Measurements from ENCODE around the gene TIMELESS.
A peak's percentile ranks its signal among the peaks of the same experiment; 100 is the strongest.
"Not testable (repeated sequence)": the region's sequence is repeated elsewhere in the genome, so short reads cannot be mapped to it uniquely, and the experiment has no call there.

Gene TIMELESS

DNA sequence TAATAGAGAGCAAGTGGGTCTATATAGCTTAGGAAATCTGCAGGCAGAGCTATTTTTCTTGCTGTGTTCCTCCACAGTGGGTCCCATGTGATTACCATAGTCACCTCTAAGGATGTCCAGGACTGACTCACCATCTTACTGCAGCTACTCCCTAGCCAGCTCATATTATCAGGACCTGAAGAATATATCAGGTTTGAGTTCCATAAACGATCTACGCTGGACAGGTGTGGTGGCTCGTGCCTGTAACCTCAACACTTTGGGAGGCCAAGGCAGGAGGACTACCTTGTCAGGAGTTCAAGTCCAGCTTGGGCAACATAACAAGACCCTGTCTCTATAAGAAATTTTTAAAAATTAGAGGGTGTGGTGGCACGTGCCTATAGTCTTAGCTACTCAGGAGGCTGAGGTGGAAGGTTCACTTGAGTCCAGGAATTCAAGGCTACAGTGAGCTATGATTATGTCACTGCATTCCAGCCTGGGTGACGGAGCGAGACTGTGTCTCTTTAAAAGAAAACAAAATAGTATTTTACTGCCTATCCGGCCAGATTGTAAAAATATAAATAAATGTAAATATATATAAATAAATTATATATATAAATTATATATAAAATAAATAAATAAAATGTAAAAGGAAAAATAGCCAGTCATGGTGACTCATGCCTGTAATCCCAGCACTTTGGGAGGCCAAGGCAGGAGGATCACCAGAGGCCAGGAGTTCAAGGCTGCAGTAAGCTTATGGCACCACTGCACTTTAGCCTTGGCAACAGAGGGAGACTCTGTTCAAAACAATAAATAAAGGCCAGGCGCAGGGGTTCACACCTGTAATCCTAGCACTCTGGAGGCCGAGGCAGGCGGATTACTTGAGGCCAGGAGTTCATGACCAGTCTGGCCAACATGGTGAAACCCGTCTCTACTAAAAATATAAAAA is 12.3 kb upstream of the TIMELESS start:
- no peak overlapping the region for H3K27ac ChIP-seq
- ChIA-PET POLR2A (ENCODE audit: low non-redundant PET) (interaction anchor here (0.6 to 1.5 kb wide), 2 partner anchors 11 to 12 kb away, joined by 3 to 6 read pairs; partner anchors contain the start of gene TIMELESS), CTCF (interaction anchor here (0.6 kb wide), 1 partner anchor 68 kb away, joined by 3 read pairs; no protein-coding TSS in a partner anchor)
- TF ChIP-seq, protein P1, sequence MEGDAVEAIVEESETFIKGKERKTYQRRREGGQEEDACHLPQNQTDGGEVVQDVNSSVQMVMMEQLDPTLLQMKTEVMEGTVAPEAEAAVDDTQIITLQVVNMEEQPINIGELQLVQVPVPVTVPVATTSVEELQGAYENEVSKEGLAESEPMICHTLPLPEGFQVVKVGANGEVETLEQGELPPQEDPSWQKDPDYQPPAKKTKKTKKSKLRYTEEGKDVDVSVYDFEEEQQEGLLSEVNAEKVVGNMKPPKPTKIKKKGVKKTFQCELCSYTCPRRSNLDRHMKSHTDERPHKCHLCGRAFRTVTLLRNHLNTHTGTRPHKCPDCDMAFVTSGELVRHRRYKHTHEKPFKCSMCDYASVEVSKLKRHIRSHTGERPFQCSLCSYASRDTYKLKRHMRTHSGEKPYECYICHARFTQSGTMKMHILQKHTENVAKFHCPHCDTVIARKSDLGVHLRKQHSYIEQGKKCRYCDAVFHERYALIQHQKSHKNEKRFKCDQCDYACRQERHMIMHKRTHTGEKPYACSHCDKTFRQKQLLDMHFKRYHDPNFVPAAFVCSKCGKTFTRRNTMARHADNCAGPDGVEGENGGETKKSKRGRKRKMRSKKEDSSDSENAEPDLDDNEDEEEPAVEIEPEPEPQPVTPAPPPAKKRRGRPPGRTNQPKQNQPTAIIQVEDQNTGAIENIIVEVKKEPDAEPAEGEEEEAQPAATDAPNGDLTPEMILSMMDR (conservative IDR thresholded peaks at IDR 0.05; ENCODE audit: low read depth), result no peak
- DNase-seq (ENCODE audit: low spot score), result peak; percentile 18

DNA sequence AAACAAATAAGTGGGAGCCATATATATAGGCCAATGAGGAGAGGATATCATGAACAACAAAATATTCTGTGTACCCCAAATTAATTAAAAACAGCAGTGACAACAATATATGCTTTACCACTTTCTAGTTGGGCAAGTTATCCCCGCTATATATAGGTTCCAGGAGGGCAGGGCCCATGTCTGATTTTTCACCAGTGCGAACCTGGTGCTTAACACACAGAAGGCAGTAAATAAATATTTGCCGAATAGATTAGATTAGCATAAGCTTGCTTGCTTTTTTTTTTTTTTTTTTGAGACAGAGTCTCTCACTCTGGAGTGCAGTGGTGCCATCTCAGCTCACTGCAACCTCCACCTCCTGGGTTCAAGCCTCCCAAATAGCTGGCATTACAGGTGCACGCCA is 8.6 kb upstream of the TIMELESS start:
- TF ChIP-seq, protein P1 (conservative IDR thresholded peaks at IDR 0.05; ENCODE audit: low read depth), result no peak
- ChIA-PET CTCF (no interaction called here), POLR2A (ENCODE audit: low non-redundant PET) (interaction anchor here (1.1 kb wide), 1 partner anchor 20 kb away, joined by 5 read pairs; no protein-coding TSS in a partner anchor)

DNA sequence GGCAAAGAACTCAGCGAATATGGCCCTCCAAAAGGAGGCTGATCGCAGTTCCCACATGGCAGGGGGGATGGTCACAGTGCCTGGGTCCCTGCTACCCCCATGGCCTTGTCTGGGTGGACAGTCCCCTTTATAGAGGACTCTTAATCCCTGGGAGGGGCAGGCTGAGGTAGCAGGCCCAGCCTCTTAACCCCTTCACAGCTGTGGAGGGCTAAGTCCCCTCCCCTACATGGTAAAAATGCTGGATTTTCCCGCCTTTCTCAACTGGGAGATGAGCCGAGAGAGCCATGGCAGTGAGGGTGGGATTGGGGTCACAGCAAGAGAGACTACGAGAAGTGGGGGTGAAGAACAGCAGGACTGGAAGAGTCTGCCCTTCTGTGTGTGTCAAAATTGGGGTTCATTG is 5.3 kb upstream of the TIMELESS start, which contains the start of gene MIP:
TSS of gene MIP (minus strand) at position 101 of the 400 bp plus-strand sequence. CDS start at position 57, 44 bp downstream.
- TF ChIP-seq, protein P1 (conservative IDR thresholded peaks at IDR 0.05; ENCODE audit: low read depth), result no peak
- POLR2A ChIA-PET (ENCODE audit: low non-redundant PET), result no interaction called here
- no peak within 1 kb of the TSS for H3K27ac ChIP-seq
- CTCF ChIA-PET, result interaction anchor here (1.1 kb wide), 1 partner anchor 10 kb away, joined by 3 read pairs; no protein-coding TSS in a partner anchor
- DNase-seq (ENCODE audit: low spot score), result no peak

More for the DNA sequence above, 8.6 kb upstream of the TIMELESS start:
- H3K27ac ChIP-seq, result no peak overlapping the region
- no peak for DNase-seq (ENCODE audit: low spot score)

DNA sequence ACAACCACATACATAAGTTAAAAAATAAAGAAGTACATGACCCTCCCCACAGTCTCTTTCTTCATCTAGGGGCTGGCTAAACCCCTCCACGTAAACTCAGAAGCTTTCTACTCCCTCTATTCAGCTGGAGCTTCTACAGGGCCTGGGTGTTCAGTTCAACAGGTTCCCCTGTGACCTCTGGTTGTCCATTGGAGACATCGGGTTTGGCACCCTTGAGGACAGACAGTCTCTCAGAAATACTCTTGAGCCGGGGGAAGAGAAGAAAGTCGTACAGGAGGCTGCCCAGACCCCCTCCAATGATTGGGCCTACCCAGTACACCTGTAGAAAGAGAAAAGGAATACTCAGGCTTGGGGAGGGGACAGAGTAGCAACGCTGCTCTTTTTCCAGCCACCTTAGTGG is 1.9 kb upstream of the TIMELESS start:
- TF ChIP-seq, protein P1 (conservative IDR thresholded peaks at IDR 0.05; ENCODE audit: low read depth), result no peak
- no peak overlapping the region for H3K27ac ChIP-seq
- POLR2A ChIA-PET (ENCODE audit: low non-redundant PET), result interaction anchor here (0.5 to 0.6 kb wide), 2 partner anchors 10 to 130 kb away, joined by 3 to 8 read pairs; no protein-coding TSS in a partner anchor
- no peak for DNase-seq (ENCODE audit: low spot score)
- CTCF ChIA-PET, result interaction anchor here (0.6 kb wide), 1 partner anchor 109 kb away, joined by 5 read pairs; no protein-coding TSS in a partner anchor

DNA sequence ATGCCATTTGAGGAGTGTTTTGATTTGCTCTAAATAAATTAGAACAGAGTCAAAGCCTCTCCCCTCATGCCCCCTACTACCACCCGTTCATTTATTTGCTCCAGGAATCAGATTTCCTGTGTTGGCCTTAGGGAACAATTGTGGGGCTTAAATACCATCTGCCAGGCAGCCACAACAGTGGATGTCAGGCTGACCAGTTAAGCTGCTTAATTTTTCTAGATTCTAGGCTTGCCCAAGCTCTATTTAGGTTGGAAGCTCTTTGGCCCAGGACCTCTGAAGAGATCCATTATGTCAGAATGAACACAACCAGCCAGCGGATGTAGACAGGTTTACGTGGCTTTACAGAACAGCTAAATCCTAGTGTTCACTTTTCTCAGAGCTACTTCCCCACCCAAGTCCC is 1.0 kb upstream of the TIMELESS start:
- POLR2A ChIA-PET (ENCODE audit: low non-redundant PET), result interaction anchor here (0.6 kb wide), 2 partner anchors 14 to 129 kb away, joined by 3 to 8 read pairs; no protein-coding TSS in a partner anchor
- TF ChIP-seq, protein P1 (conservative IDR thresholded peaks at IDR 0.05; ENCODE audit: low read depth), result no peak
- CTCF ChIA-PET, result interaction anchor here (0.6 kb wide), 1 partner anchor 108 kb away, joined by 5 read pairs; no protein-coding TSS in a partner anchor
- DNase-seq (ENCODE audit: low spot score), result no peak
- H3K27ac ChIP-seq, result no peak overlapping the region

DNA sequence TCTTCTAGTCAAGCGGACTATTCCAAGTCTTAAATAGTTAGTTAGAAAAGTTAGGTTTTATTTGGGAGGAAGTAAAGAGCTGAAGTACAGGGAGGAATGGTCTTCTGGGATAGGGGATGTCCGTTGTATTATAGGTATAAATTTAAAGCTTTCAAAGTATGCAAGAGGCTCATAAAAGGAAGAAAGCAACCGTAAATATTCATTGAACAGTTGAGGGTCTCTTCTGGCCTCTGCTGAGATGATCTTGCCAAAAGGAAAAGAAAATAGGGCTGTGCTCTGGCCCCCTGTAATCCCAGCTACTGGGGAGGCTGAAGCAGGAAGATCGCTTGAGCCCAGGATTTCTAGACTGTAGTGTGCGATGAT is 377 bp upstream of the TIMELESS start:
- no peak for DNase-seq (ENCODE audit: low spot score)
- H3K27ac ChIP-seq, result peak overlapping the region; percentile 97
- CTCF ChIA-PET, result no interaction called here
- POLR2A ChIA-PET (ENCODE audit: low non-redundant PET), result interaction anchor here (0.6 to 1.0 kb wide), 5 partner anchors 11 to 129 kb away, joined by 3 to 6 read pairs (median 5); partner anchors contain the start of gene STAT2
- TF ChIP-seq, protein P1 (conservative IDR thresholded peaks at IDR 0.05; ENCODE audit: low read depth), result no peak

DNA sequence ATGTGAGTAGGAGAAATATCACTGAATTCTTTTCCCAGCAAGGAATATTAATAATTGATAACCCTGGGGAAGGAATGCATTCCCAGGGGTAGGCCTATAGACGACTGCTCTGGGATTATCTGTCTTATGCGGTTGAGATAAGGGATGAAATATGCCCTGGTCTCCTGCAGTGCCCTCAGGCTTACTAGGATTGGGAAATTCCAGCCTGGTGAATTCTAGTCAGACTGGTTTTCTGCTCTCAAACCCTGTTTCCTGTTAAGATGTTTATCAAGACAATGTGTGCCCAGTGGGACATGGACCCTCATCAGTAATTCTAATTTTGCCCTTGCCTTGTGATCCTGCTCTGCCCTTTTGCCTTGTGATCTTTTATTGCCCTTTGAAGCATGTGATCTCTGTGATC is 6.0 kb downstream of the TIMELESS start:
- CTCF ChIA-PET; H3K27ac ChIP-seq; POLR2A ChIA-PET (ENCODE audit: low non-redundant PET); DNase-seq (ENCODE audit: low spot score): not testable (repeated sequence)
